Endothelial cell of umbilical vein (primary cell): ENCODE data around the gene MYO16. TPM values are rescaled to one million over a fixed set of nuclear protein-coding genes. Genes with fewer than 3 reads are reported as not detected.

Experiments
- BruUV-seq: library from RNA; stranded (reverse); fragments of 400-500 nt; replicated peaks from 2 replicates; lab custom pipeline; 2021; lab: Mats Ljungman, UMichigan
- CTCF ChIA-PET: fragments of 300-600, 350-600 bp; sonication (Branson Sonifier 250); formaldehyde crosslinking; loops from one replicate; lab custom pipeline; 2021; ENCODE audit warnings: antibody characterized with exemption, inconsistent platforms; lab: Charles Lee
- POLR2A ChIA-PET: fragments of 300-600, 350-600 bp; sonication (Branson Sonifier 250); formaldehyde crosslinking; loops from one replicate; lab custom pipeline; 2021; ENCODE audit warnings: antibody characterized with exemption, inconsistent platforms; lab: Charles Lee
- DNase-seq: peaks from one replicate; pipeline ENCODE4 v3.0.0-alpha.2; 2011; ENCODE audit warnings: low read depth, low spot score
- FAIRE-seq: peaks from 2 replicates; lab custom pipeline; 2011; peaks lifted over from hg19 to GRCh38; lab: Jason Lieb, UNC
- H2AFZ ChIP-seq: 2 replicates; pipeline ENCODE4 v1.6.0; 2012; ENCODE audit warnings: low read depth, low read length, control low read depth, inconsistent platforms
- H3K27ac ChIP-seq: 2 replicates; pipeline ENCODE4 v1.5.1; 2011; ENCODE audit warnings: low read depth, mild to moderate bottlenecking, control low read depth, low read length, moderate library complexity; ENCODE audit not compliant: insufficient read depth
- H3K27me3 ChIP-seq, 2 experiments: 2 replicates each; pipeline versions ENCODE4 v1.6.0 to v1.6.1; 2011; ENCODE audit warnings: low read length in 2 of 2, mixed read lengths in 1 of 2; ENCODE audit not compliant: control insufficient read depth in 2 of 2, insufficient read depth in 2 of 2
- H3K36me3 ChIP-seq, 2 experiments: 2 replicates in 1 of 2; 3 replicates in 1 of 2; pipeline ENCODE4 v1.5.1; 2011; ENCODE audit warnings: low read length in 2 of 2, mild to moderate bottlenecking in 1 of 2, moderate library complexity in 1 of 2; ENCODE audit not compliant: control insufficient read depth in 2 of 2, insufficient read depth in 2 of 2; ENCODE audit errors: extremely low read depth in 1 of 2
- H3K4me1 ChIP-seq: 3 replicates; pipeline ENCODE4 v1.5.1; 2011; ENCODE audit warnings: mild to moderate bottlenecking, low read length; ENCODE audit not compliant: control insufficient read depth, insufficient read depth; ENCODE audit errors: extremely low read depth
- H3K4me2 ChIP-seq: 2 replicates; pipeline ENCODE4 v1.6.1; 2011; ENCODE audit warnings: low read length, control low read depth, mixed read lengths; ENCODE audit not compliant: insufficient read depth
- H3K4me3 ChIP-seq, 3 experiments: fragments of 200-600 bp in 1 of 3; sonication (generic), shearing (Covaris generic) in 1 of 3; replicated peaks in 1 of 3; 2 replicates each; pipeline ENCODE4 v1.5.1; 2011 to 2016; ENCODE audit warnings: control low read depth in 3 of 3, low read length in 3 of 3, mild to moderate bottlenecking in 2 of 3, inconsistent platforms in 1 of 3, low read depth in 1 of 3, moderate library complexity in 1 of 3; ENCODE audit not compliant: insufficient read depth in 1 of 3
- H3K79me2 ChIP-seq: 2 replicates; pipeline ENCODE4 v1.6.0; 2012; ENCODE audit warnings: low read length, inconsistent platforms; ENCODE audit not compliant: control insufficient read depth, insufficient read depth
- H3K9ac ChIP-seq: replicated peaks from 2 replicates; pipeline ENCODE3; 2011; ENCODE audit warnings: low read length, control low read depth; ENCODE audit not compliant: insufficient read depth; ENCODE audit errors: extremely low read depth
- H3K9me1 ChIP-seq: replicated peaks from 3 replicates; pipeline ENCODE4 v1.6.0; 2011; ENCODE audit warnings: mild to moderate bottlenecking, low read length; ENCODE audit not compliant: control insufficient read depth, insufficient read depth; ENCODE audit errors: extremely low read depth
- H3K9me3 ChIP-seq: replicated peaks from 2 replicates; pipeline ENCODE4 v1.5.1; 2012; ENCODE audit warnings: low read length, inconsistent platforms; ENCODE audit not compliant: control insufficient read depth, insufficient read depth
- H4K20me1 ChIP-seq: replicated peaks from 2 replicates; pipeline ENCODE3; 2011; ENCODE audit warnings: mild to moderate bottlenecking, low read length; ENCODE audit not compliant: control insufficient read depth, insufficient read depth; ENCODE audit errors: extremely low read depth
- CTCF ChIP-seq, 2 donors: IDR thresholded peaks; 1 replicate in 1 of 2; 2 replicates in 1 of 2; pipeline ENCODE4 v1.5.1; 2011; ENCODE audit warnings: low read length in 2 of 2, mild to moderate bottlenecking in 2 of 2, moderate library complexity in 2 of 2, control low read depth in 1 of 2, inconsistent platforms in 1 of 2, low read depth in 1 of 2; ENCODE audit not compliant: insufficient read depth in 1 of 2; ENCODE audit errors: extremely low read depth in 1 of 2
- EZH2 ChIP-seq: IDR thresholded peaks from 2 replicates; pipeline ENCODE4 v1.6.1; 2012; ENCODE audit warnings: borderline replicate concordance, low read depth, mild to moderate bottlenecking, moderate library complexity, low read length, inconsistent platforms; ENCODE audit not compliant: severe bottlenecking
- FOS ChIP-seq: IDR thresholded peaks from 2 replicates; pipeline ENCODE4 v1.6.1; 2011; ENCODE audit warnings: mild to moderate bottlenecking, low read length, moderate library complexity, borderline replicate concordance; ENCODE audit not compliant: insufficient read depth
- GATA2 ChIP-seq: IDR thresholded peaks from 2 replicates; pipeline ENCODE4 v1.7.0; 2011; ENCODE audit warnings: low read depth, mild to moderate bottlenecking, moderate library complexity, mixed read lengths, low read length; ENCODE audit not compliant: insufficient read length, insufficient read depth
- JUN ChIP-seq: IDR thresholded peaks from 2 replicates; pipeline ENCODE4 v1.6.1; 2011; ENCODE audit warnings: borderline replicate concordance, low read depth; ENCODE audit not compliant: insufficient read length, insufficient read depth
- MYC ChIP-seq: IDR thresholded peaks from one replicate; pipeline ENCODE4 v1.6.1; 2011; ENCODE audit warnings: mild to moderate bottlenecking, low read depth, low read length
- POLR2A ChIP-seq: IDR thresholded peaks from 2 replicates; pipeline ENCODE4 v1.6.1; 2012; ENCODE audit warnings: low read depth, mild to moderate bottlenecking, control low read depth, low read length
- POLR2AphosphoS5 ChIP-seq: IDR thresholded peaks from 2 replicates; pipeline ENCODE4 v1.6.1; 2012; ENCODE audit warnings: low read depth, mild to moderate bottlenecking, control low read depth, low read length, moderate library complexity; ENCODE audit not compliant: insufficient read depth
- dilution Hi-C: fragments of 300-500 bp; cut with MboI; formaldehyde crosslinking; loops from one replicate; pipeline ENCODE4 v1.15.0; 2019; ENCODE audit warnings: low sequenced_read_pairs; ENCODE audit not compliant: extremely low pct_ligation_motif_present
- intact Hi-C: fragments of 100-400 bp; cut with micrococcal nuclease; formaldehyde crosslinking; loops from one replicate; pipeline ENCODE4 v1.10.0; 2022
- polyA plus RNA-seq, 4 experiments: library from polyadenylated mRNA; depleted of rRNA in 3 of 4; stranded (reverse) in 3 of 4; unstranded in 1 of 4; fragments of >200 nt; gene quantifications; 2 replicates each; pipeline versions ENCODE4 v1.2.1 to v1.2.3, GENCODE V29; 2011 to 2012; ENCODE audit warnings: missing spikeins in 1 of 4
- total RNA-seq: library from RNA; stranded (reverse); gene quantifications from 2 replicates; pipeline ENCODE4 v1.2.3, GENCODE V29; 2021
- TF ChIP-seq, protein P1 (sequence below): IDR thresholded peaks from 2 replicates; pipeline ENCODE4 v1.6.1; 2011; ENCODE audit not compliant: insufficient read depth, insufficient read length

The MYO16 gene
- total and polyA plus RNA-seq, 2 donors (not counting 3 experiments of a cell fraction or from before 2014, with no cell fraction given), result 0.03 to 0.04 TPM

- DNase-seq (no peak), FAIRE-seq (no peak)
- H3K27ac ChIP-seq, result no peak overlapping the region
- ChIA-PET CTCF (no interaction called here), POLR2A (no interaction called here)
- H3K4me2 ChIP-seq, result no peak overlapping the region
- H3K27me3 ChIP-seq, result no peaks in the 10 kb centered on the region
- no peak overlapping the region for H3K4me3 ChIP-seq
- intact Hi-C loops (no loop called here), dilution Hi-C loops (no loop called here)
- no peaks in the 10 kb centered on the region for H3K9me1 ChIP-seq
- no peaks in the 10 kb centered on the region for H3K4me1 ChIP-seq
- no peaks in the 10 kb centered on the region for H3K79me2 ChIP-seq
- no peak overlapping the region for H2AFZ ChIP-seq
- no peaks in the 10 kb centered on the region for H3K9me3 ChIP-seq
- H4K20me1 ChIP-seq, result no peaks in the 10 kb centered on the region
- TF ChIP-seq GATA2 (no peak), POLR2A (no peak), JUN (no peak), POLR2AphosphoS5 (no peak), EZH2 (no peak), FOS (no peak), MYC (no peak), CTCF (IDR thresholded peaks at IDR 0.05; ENCODE audit: extremely low read depth in 1 of 2, insufficient read depth in 1 of 2, low read depth in 1 of 2, low read length in 2 of 2) (no peak)
- TF ChIP-seq, protein P1, sequence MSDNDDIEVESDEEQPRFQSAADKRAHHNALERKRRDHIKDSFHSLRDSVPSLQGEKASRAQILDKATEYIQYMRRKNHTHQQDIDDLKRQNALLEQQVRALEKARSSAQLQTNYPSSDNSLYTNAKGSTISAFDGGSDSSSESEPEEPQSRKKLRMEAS, result no peak
- no TSS peak for BruUV-seq
- H3K36me3 ChIP-seq, result no peaks in the 10 kb centered on the region
- no peak overlapping the region for H3K9ac ChIP-seq
Measured at GRCh38 chr13:109096101-109096500, 466.7 kb downstream of the MYO16 start.
